T-helper 17 cell (primary cell): ENCODE measurements around the gene SH3D21. TPM values are rescaled to one million over a fixed set of nuclear protein-coding genes. Genes with fewer than 3 reads are reported as not detected.

Source experiments
- ATAC-seq: fragments of 150-1000 bp; cut with Tn5 transposase; 2 replicates; pipeline ENCODE4 v1.10.0; 2021; ENCODE audit warnings: mild to moderate bottlenecking, moderate library complexity
- DNase-seq, 3 donors: peaks; one replicate each; pipeline versions ENCODE4 v3.0.0 to v3.0.0-alpha.2; 2020 to 2021
- H3K9me3 ChIP-seq: one replicate; pipeline ENCODE4 v1.7.0; 2013; ENCODE audit warnings: low read length, mild to moderate bottlenecking; ENCODE audit not compliant: control insufficient read depth, poor library complexity, severe bottlenecking
- H3K27ac Mint-ChIP-seq: one replicate; pipeline ENCODE4 v1.8.0; 2022; ENCODE audit warnings: mild to moderate bottlenecking, moderate library complexity, mixed read lengths
- H3K27me3 Mint-ChIP-seq: one replicate; pipeline ENCODE4 v1.8.0; 2022; ENCODE audit warnings: mixed read lengths
- H3K36me3 Mint-ChIP-seq: one replicate; pipeline ENCODE4 v1.8.0; 2022; ENCODE audit warnings: low read depth, mixed read lengths
- H3K4me1 Mint-ChIP-seq: one replicate; pipeline ENCODE4 v1.8.0; 2022; ENCODE audit warnings: mild to moderate bottlenecking, mixed read lengths
- H3K4me3 Mint-ChIP-seq: one replicate; pipeline ENCODE4 v1.8.0; 2022; ENCODE audit warnings: mild to moderate bottlenecking, moderate library complexity, mixed read lengths
- total RNA-seq, 4 donors: library from RNA in 2 of 4; stranded (reverse) in 2 of 4; gene quantifications; one replicate each; pipeline ENCODE4 v1.2.3 and lab custom pipeline; 2022 to 2026

Gene SH3D21
- total RNA-seq, 2 donors from 2014 or later, result 1.4 to 1.9 TPM

DNA sequence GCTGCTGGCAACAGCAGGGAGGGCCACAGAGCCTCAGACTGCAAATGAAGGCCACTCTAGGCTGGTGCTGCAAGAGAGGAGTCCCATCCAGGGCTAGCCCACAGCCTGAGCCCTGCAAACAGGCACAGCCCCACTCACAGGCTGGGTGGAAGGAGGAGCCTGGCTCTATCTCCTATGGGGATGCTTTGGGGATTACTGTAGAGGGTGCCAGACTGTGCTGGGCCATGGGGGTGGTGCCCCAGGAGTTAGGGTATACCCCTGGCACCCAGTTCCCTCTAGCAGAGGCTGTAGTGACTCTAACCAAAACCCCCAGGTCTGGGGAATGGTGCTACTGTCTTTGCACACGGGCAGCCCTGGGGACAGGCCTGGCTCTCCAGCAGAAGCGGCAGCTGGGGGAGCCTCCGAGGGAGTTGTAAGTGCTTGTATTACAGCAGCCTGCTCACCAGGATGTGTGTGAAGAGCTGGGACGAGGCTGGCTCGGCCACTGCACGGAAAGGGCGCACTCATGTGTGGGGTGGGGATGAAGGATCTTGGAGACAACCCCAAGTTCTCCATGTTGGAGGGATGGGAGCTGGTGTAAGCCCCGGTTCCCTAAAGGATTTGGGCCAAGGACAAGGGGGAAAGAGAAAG is 40.7 kb downstream of the SH3D21 start:
- no peak for ATAC-seq
- Mint-ChIP-seq H3K27me3 (no peaks in the 10 kb centered on the region), H3K4me1 (peaks cover 21% of the 10 kb centered on the region), H3K4me3 (no peak overlapping the region), H3K27ac (peak overlapping the region; percentile 29), H3K36me3 (peaks cover 6% of the 10 kb centered on the region)
- H3K9me3 ChIP-seq, result no peaks in the 10 kb centered on the region
- DNase-seq, result no peak

DNA sequence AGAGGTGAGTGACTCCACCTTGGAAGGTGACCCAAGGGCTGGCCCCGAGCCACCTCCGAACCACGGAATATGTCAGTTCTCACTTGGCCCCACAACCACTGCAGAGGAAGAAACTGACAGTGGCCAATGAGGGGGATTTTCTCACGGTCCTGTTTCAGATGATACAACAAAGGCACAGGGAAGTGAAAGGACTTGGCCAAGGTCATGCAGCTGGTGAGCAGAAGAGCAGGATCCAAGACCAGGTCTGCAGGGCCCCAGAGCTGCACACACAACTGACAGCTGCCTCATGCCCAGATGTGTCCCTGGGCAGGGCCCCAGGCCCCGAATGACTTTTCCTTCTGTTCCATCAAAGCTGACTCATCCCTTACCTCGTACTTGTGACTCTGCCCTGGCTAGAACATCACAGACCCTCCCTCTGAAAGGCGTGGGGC is 43.1 kb downstream of the SH3D21 start:
- H3K4me1 Mint-ChIP-seq, result peaks cover 25% of the 10 kb centered on the region
- H3K4me3 Mint-ChIP-seq, result no peak overlapping the region
- no peaks in the 10 kb centered on the region for H3K9me3 ChIP-seq
- ATAC-seq (no peak), DNase-seq (no peak)
- no peaks in the 10 kb centered on the region for H3K27me3 Mint-ChIP-seq
- no peak overlapping the region for H3K27ac Mint-ChIP-seq
- peaks cover 6% of the 10 kb centered on the region for H3K36me3 Mint-ChIP-seq

DNA sequence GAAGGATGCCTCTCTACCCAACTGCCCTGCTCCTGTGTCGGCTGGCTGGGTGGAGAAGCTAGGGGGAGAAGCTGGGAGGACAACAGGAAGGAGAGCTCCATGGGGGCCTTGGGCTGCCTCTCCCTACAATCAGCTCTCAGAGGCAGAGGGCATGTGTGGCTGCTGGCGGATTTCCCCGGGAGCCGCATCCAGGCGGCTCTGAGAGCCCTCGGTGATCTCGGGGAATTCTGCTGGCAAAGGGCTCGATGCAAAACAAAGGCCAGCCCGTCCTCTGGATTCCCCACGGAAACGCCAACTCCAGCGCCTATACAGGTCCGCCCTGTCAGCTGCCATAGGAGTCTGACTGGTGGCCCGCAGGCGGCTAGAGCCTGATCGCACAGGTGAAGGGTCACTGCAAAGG is 43.7 kb downstream of the SH3D21 start:
- Mint-ChIP-seq H3K4me3 (peak overlapping the region; percentile 52), H3K27ac (peak overlapping the region; percentile 87), H3K4me1 (peaks cover 25% of the 10 kb centered on the region), H3K36me3 (peaks cover 4% of the 10 kb centered on the region), H3K27me3 (no peaks in the 10 kb centered on the region)
- DNase-seq (no peak), ATAC-seq (no peak)
- H3K9me3 ChIP-seq, result no peaks in the 10 kb centered on the region

DNA sequence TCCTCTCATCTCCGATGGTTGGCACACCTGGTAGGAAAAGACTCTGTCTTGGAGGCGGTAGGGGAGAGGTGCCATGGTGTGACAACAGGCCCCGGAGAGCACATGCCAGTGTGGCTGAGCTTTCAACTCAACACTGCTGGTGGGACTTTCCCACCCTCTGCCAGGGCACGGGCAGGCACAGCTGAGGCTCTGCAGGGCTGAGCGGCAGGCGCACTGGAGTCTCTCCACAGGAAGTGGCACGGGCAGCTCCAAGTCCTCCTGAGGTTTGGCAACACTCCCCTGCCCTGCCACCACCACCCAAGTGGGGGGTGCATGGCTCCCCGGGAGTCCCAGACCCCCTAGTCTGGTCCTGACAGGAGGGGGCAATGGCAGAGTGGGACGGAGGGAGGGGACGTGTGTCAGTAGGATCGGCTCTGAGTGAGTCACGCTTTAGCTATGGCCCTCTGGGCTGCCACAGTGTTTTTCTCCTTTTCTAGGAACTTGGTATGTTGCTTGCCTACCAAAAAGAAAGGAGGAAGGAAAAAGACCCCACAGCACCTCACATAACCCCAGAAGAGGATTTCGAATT is 44.6 kb downstream of the SH3D21 start:
- peak; percentile 29 to 60 (median 46) for DNase-seq

DNA sequence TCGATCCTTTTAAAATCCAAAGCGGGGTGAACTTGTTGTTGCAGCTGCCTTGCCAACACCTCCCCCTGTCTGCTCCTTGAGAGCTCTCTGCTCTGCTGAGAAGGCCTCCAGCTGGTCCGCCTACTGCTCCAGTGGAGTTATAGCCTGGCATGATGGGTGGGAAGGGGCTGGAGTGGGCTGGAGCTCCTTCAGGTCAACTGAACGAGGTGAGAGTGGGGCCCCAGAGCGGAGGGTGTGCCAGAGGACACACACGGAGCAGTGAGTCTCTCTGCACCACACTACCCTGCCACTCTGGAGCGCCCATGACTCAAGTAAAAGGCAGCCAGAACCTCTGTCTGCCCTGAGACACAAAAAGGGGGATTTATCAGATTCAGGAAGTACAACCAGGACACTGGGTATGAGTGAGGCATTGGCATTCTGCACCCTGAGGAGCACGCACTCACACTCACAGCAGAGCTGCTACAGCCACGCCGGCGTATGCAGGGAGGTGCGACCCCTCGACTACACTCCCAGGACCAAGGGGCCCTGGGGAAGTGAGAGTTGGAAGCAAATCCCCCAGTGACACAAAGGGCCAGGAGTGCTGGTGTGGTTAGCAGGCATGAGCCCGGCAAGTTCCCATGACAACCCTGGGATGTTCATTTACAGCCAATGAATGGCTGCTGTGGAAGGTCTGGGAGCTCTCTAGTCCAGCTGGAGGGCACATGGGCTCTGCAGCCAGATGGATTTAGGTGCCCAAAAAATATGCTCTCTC is 45.2 kb downstream of the SH3D21 start:
- H3K36me3 Mint-ChIP-seq, result peaks cover 4% of the 10 kb centered on the region
- peaks cover 27% of the 10 kb centered on the region for H3K4me1 Mint-ChIP-seq
- no peak overlapping the region for H3K4me3 Mint-ChIP-seq
- H3K9me3 ChIP-seq, result no peaks in the 10 kb centered on the region
- H3K27ac Mint-ChIP-seq, result peak overlapping the region; percentile 87
- no peaks in the 10 kb centered on the region for H3K27me3 Mint-ChIP-seq
- no peak for ATAC-seq
- no peak for DNase-seq

More for the DNA sequence above, 44.6 kb downstream of the SH3D21 start:
- H3K36me3 Mint-ChIP-seq, result peaks cover 4% of the 10 kb centered on the region
- no peaks in the 10 kb centered on the region for H3K27me3 Mint-ChIP-seq
- H3K4me1 Mint-ChIP-seq, result peaks cover 27% of the 10 kb centered on the region
- peak; percentile 99 for ATAC-seq
- peak overlapping the region; percentile 52 for H3K4me3 Mint-ChIP-seq
- peak overlapping the region; percentile 87 for H3K27ac Mint-ChIP-seq
- no peaks in the 10 kb centered on the region for H3K9me3 ChIP-seq

DNA sequence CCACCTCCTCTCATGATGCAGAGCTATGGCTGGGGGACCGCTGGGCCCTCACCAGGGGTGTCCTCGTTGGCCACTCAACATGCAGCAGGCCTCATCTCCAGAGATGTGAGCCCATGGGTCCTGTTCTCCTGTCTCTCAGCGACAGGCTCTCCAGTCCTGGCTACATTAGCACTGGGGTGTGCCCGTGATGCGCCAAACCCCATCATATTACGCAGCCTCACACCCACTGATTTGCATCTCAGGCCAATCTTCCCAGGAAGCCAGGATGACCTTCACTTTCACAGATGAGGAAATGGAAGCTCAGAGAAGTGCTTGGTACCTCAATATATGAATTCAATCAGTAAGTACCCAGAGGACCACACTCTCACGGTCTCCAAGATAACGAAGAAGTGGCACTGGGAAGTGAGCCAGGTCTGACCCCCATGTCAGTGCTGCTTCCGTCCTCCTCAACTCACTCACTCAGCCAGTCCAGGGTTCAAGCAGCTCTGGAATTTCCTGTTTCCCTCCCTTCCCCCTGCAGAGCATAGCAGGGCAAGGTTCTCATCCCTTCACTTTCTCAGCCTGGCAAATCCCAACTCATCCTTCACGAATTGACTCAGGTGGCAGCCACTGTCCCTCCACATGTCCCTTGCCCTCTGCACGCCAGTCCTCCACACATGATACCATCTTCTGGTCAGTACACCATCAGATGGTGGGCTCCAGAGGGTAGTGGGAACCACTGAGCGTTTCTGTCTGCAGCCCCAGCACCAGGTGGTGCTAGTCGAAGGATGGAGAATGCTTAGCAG is 46.1 kb downstream of the SH3D21 start:
- no peaks in the 10 kb centered on the region for H3K9me3 ChIP-seq
- H3K36me3 Mint-ChIP-seq, result peaks cover 4% of the 10 kb centered on the region
- no peak for ATAC-seq
- DNase-seq, result no peak
- no peaks in the 10 kb centered on the region for H3K27me3 Mint-ChIP-seq
- peak overlapping the region; percentile 36 for H3K4me3 Mint-ChIP-seq
- H3K4me1 Mint-ChIP-seq, result peaks cover 26% of the 10 kb centered on the region
- peak overlapping the region; percentile 78 for H3K27ac Mint-ChIP-seq

DNA sequence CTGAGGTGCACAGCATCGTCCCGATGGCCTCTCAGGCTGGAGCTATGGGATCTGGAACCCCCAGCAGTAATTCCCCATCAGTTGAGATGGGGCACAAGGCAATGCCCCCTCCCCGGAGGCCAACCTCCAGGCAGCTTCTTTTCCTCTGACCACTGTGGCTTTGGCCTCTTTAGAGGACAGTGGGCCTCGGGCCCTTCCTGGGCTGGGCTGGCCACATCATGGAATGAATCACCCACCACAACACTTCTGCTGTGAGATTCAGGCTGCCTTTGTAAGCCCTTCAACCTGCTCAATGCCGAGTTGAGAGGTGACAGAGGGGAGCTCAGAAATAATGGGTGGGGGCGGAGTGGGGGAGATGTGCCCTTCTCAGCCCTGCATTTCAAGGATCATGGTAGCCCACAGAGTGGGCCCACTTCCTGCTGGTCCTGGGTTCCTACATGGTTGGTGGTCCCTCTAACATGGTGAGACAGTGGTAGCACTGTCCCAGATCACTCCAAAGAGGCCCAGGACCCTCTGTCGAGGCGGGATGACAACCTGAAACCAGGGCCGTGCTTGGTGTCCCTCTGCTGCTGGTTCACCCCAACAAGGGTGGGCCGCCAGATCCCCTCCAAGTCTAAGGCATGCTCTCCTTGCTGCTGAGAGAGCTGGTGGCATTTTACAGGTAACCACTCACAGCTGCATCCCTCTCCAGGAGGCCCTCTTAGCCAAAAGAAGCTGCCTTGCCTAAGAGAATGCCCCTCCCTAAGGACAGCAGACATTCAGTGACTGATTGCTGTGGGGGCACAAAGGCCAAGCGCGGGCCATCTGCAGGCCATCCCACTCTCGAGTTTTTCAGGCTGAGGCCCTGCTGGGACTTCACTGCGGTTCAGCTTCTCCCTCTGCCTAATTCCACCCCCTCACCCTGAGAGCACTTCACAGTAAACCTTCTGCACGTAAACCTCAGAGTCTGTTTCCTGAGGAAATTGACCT is 47.0 kb downstream of the SH3D21 start:
- Mint-ChIP-seq H3K27ac (peak overlapping the region; percentile 78), H3K4me3 (no peak overlapping the region), H3K27me3 (no peaks in the 10 kb centered on the region), H3K4me1 (peaks cover 26% of the 10 kb centered on the region), H3K36me3 (peaks cover 2% of the 10 kb centered on the region)
- no peaks in the 10 kb centered on the region for H3K9me3 ChIP-seq
- DNase-seq (no peak), ATAC-seq (no peak)

DNA sequence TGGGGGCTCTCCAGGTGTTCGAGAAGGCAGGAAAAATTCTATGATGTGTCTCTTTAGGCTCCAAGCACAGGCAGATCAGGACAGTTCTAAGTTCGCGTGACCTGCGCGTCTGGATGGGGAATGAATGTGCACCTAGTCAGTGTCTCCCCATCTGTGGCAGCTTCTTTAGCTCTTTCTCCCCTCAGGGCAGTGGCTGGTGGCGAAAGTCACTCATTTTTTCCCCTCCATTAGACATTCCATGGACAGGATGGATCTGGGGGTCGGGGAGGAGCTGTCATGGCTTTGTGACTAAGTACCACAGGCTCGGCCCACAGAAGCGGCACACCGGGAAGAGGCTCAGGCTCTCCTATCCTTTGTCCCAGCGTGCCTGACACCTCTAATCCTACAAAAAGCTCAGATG is 48.3 kb downstream of the SH3D21 start:
- no peaks in the 10 kb centered on the region for H3K9me3 ChIP-seq
- no peaks in the 10 kb centered on the region for H3K36me3 Mint-ChIP-seq
- ATAC-seq (no peak), DNase-seq (no peak)
- H3K27ac Mint-ChIP-seq, result no peak overlapping the region
- peaks cover 25% of the 10 kb centered on the region for H3K4me1 Mint-ChIP-seq
- H3K4me3 Mint-ChIP-seq, result no peak overlapping the region
- no peaks in the 10 kb centered on the region for H3K27me3 Mint-ChIP-seq

DNA sequence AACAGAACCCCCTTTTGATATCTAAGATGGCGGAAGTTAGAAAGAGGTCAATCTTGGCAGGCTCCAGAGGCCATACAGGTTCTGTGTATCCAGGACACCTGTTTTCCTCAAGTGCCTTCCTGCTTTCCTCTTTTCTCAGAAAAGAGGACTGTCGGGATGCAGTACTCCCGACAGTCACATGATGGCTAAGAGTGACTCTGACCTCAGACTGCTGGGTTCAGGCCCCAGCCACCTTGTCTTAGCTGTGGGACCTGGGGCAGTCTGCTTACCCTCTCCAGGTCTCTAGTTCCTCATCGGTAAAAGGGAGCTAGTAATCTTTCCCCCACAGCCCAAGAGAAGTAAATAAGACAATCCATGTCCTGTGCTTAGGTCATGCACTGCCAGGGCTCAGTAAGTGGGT is 49.6 kb downstream of the SH3D21 start:
- no peaks in the 10 kb centered on the region for H3K9me3 ChIP-seq
- DNase-seq, result no peak
- Mint-ChIP-seq H3K27me3 (no peaks in the 10 kb centered on the region), H3K4me3 (no peak overlapping the region), H3K4me1 (peaks cover 24% of the 10 kb centered on the region), H3K36me3 (no peaks in the 10 kb centered on the region), H3K27ac (no peak overlapping the region)
- no peak for ATAC-seq

DNA sequence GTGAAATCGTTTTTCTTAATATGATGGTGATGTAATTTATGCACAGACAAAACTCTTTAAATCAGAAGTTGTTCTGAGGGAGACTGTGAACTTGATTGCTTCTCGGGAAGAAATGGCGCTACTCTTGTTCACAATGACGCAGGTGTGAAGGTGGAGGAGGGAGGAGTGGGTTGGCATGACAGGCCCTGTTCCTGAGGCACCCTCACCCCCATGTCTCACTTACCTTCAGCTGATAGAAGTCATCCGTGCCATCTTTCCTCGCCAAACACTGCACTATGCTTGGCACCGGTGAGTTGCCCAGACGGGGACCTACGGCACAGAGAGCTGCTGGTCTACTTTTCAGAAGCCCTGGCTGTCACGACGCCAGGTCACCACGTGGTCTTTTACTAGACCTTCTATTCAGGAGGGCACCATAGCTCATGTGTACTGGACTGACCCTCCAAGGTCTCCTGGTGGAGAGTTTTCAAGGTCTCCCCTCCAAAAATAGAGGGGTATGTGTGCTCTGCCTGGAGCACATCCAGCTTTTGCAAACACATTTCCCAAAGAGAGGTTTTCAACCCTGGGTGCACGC is 52.4 kb downstream of the SH3D21 start:
- Mint-ChIP-seq H3K4me1 (peaks cover 14% of the 10 kb centered on the region), H3K27me3 (no peaks in the 10 kb centered on the region), H3K4me3 (no peak overlapping the region), H3K27ac (peak overlapping the region; percentile 90), H3K36me3 (peaks cover 3% of the 10 kb centered on the region)
- ATAC-seq, result no peak
- DNase-seq, result no peak
- no peaks in the 10 kb centered on the region for H3K9me3 ChIP-seq

DNA sequence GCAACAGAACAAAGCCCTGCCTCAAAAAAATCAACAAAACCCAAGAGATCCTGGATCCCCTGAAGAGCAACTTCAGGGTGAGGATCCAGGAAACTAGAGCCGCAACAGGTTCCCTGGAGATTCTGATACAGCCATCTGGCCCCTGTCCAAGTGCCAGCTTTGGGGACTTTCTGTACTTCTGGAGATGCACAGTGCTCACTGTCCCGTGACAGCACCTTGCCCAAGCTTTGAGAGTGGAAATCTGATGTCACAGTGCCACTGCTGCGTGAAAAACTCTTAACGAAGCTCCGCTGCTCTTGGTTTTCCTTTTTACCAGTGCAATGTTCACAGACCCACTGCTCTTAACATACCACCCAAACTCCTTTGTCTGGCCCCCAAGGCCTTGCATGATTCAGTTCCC is 53.2 kb downstream of the SH3D21 start:
- Mint-ChIP-seq H3K4me1 (peaks cover 14% of the 10 kb centered on the region), H3K4me3 (peak overlapping the region; percentile 50), H3K36me3 (peaks cover 3% of the 10 kb centered on the region), H3K27me3 (no peaks in the 10 kb centered on the region), H3K27ac (peak overlapping the region; percentile 90)
- ATAC-seq (peak; percentile 20), DNase-seq (no peak)
- no peaks in the 10 kb centered on the region for H3K9me3 ChIP-seq

DNA sequence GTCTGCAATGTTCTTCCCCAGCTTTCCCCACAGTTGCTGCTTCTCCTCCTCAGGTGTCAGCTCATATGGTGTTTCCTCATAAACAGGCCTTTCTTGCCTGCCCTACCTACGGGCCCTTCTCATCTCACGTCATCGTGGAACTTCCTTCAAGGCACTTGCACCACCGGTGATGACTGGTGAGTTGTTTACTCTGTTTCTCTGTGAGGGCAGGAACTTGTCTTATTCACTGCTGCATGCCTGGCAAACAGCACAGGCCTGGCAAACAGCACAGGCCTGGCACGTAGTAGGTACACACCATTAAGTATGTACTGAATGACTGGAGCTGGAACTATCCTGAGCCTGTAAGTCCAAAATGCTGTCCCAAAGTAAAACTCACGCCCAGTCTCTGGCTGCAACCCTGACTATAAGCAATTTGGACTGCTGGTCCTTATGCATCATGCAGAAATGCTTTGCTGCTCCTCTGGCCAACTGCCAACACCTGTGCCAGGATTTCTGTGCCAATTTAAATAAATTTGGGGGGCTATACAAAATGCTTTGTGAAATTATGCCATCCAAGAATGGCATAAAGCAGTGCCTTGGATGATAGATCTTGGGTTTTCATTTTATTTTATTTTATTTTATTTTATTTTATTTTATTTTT is 53.9 kb downstream of the SH3D21 start:
- Mint-ChIP-seq H3K27ac (peak overlapping the region; percentile 90), H3K36me3 (peaks cover 3% of the 10 kb centered on the region), H3K27me3 (no peaks in the 10 kb centered on the region), H3K4me3 (peak overlapping the region; percentile 50), H3K4me1 (peaks cover 14% of the 10 kb centered on the region)
- peak; percentile 94 for ATAC-seq
- H3K9me3 ChIP-seq, result no peaks in the 10 kb centered on the region
- no peak for DNase-seq
